ENCODE results near the gene KRTAP10-3. TPM values are rescaled to one million over a fixed set of nuclear protein-coding genes. Genes with fewer than 3 reads are reported as not detected.

The KRTAP10-3 gene
- total RNA-seq, 2 experiments from 2014 or later, result not detected

GRCh38 chr21:44518686-44519085 is 39.9 kb downstream of the KRTAP10-3 start:
- H3K4me3 Mint-ChIP-seq, result no peak overlapping the region
- no peaks in the 10 kb centered on the region for H3K9me3 Mint-ChIP-seq
- CTCF ChIA-PET, result no interaction called here
- intact Hi-C loops (cut with micrococcal nuclease), result no loop called here
- H3K27ac Mint-ChIP-seq, result no peak overlapping the region
- H3K4me1 Mint-ChIP-seq (ENCODE audit: low read depth), result no peaks in the 10 kb centered on the region
- POLR2A ChIA-PET, result no interaction called here
- DNase-seq, result no peak
- H3K36me3 Mint-ChIP-seq, result no peaks in the 10 kb centered on the region
- no peaks in the 10 kb centered on the region for H3K27me3 Mint-ChIP-seq

- H3K9me3 Mint-ChIP-seq, result no peaks in the 10 kb centered on the region
- no peaks in the 10 kb centered on the region for H3K4me1 Mint-ChIP-seq (ENCODE audit: low read depth)
- no peak overlapping the region for H3K4me3 Mint-ChIP-seq
- no peaks in the 10 kb centered on the region for H3K27me3 Mint-ChIP-seq
- H3K27ac Mint-ChIP-seq, result no peak overlapping the region
- no peaks in the 10 kb centered on the region for H3K36me3 Mint-ChIP-seq
- DNase-seq, result peak; percentile 44
- ChIA-PET CTCF (interaction anchor here (1.2 kb wide), 1 partner anchor 276 kb away, joined by 3 read pairs; no protein-coding TSS in a partner anchor), POLR2A (no interaction called here)
- intact Hi-C loops (cut with micrococcal nuclease), result no loop called here
Measured at GRCh38 chr21:44517175-44517899, 41.3 kb downstream of the KRTAP10-3 start.

- no peak overlapping the region for H3K4me3 Mint-ChIP-seq
- no peaks in the 10 kb centered on the region for H3K27me3 Mint-ChIP-seq
- ChIA-PET POLR2A (no interaction called here), CTCF (no interaction called here)
- no peaks in the 10 kb centered on the region for H3K9me3 Mint-ChIP-seq
- no peak overlapping the region for H3K27ac Mint-ChIP-seq
- no peaks in the 10 kb centered on the region for H3K4me1 Mint-ChIP-seq (ENCODE audit: low read depth)
- DNase-seq, result no peak
- no peaks in the 10 kb centered on the region for H3K36me3 Mint-ChIP-seq
- intact Hi-C loops (cut with micrococcal nuclease), result no loop called here
Measured at GRCh38 chr21:44516828-44517174, 41.8 kb downstream of the KRTAP10-3 start.

- H3K27ac Mint-ChIP-seq, result no peak overlapping the region
- H3K36me3 Mint-ChIP-seq, result no peaks in the 10 kb centered on the region
- no peaks in the 10 kb centered on the region for H3K27me3 Mint-ChIP-seq
- no peak for DNase-seq
- H3K4me1 Mint-ChIP-seq (ENCODE audit: low read depth), result no peaks in the 10 kb centered on the region
- intact Hi-C loops (cut with micrococcal nuclease), result no loop called here
- no peaks in the 10 kb centered on the region for H3K9me3 Mint-ChIP-seq
- CTCF ChIA-PET, result interaction anchor here (0.8 kb wide), 1 partner anchor 277 kb away, joined by 6 read pairs; no protein-coding TSS in a partner anchor
- H3K4me3 Mint-ChIP-seq, result no peak overlapping the region
- POLR2A ChIA-PET, result no interaction called here
Measured at GRCh38 chr21:44516342-44516741, 42.3 kb downstream of the KRTAP10-3 start.

- POLR2A ChIA-PET, result no interaction called here
- CTCF ChIA-PET, result interaction anchor here (0.8 to 1.8 kb wide), 2 partner anchors 278 kb away, joined by 5 to 6 read pairs; no protein-coding TSS in a partner anchor
- intact Hi-C loops (cut with micrococcal nuclease), result no loop called here
- DNase-seq, result no peak
- Mint-ChIP-seq H3K36me3 (no peaks in the 10 kb centered on the region), H3K4me3 (no peak overlapping the region), H3K27ac (no peak overlapping the region), H3K4me1 (ENCODE audit: low read depth) (no peaks in the 10 kb centered on the region), H3K9me3 (no peaks in the 10 kb centered on the region), H3K27me3 (no peaks in the 10 kb centered on the region)
Measured at GRCh38 chr21:44515359-44516165, 43.0 kb downstream of the KRTAP10-3 start.

GRCh38 chr21:44514746-44515358 is 43.7 kb downstream of the KRTAP10-3 start:
- Mint-ChIP-seq H3K9me3 (no peaks in the 10 kb centered on the region), H3K27ac (no peak overlapping the region), H3K4me3 (no peak overlapping the region), H3K36me3 (no peaks in the 10 kb centered on the region), H3K27me3 (no peaks in the 10 kb centered on the region), H3K4me1 (ENCODE audit: low read depth) (no peaks in the 10 kb centered on the region)
- intact Hi-C loops (cut with micrococcal nuclease), result no loop called here
- ChIA-PET POLR2A (no interaction called here), CTCF (interaction anchor here (1.8 kb wide), 1 partner anchor 279 kb away, joined by 5 read pairs; no protein-coding TSS in a partner anchor)
- no peak for DNase-seq

GRCh38 chr21:44514218-44514520 is 44.4 kb downstream of the KRTAP10-3 start:
- intact Hi-C loops (cut with micrococcal nuclease), result no loop called here
- H3K27ac Mint-ChIP-seq, result no peak overlapping the region

GRCh38 chr21:44513389-44514217 is 45.0 kb downstream of the KRTAP10-3 start:
- Mint-ChIP-seq H3K4me1 (ENCODE audit: low read depth) (no peaks in the 10 kb centered on the region), H3K9me3 (no peaks in the 10 kb centered on the region), H3K27ac (no peak overlapping the region), H3K36me3 (no peaks in the 10 kb centered on the region), H3K27me3 (no peaks in the 10 kb centered on the region), H3K4me3 (no peak overlapping the region)
- ChIA-PET CTCF (interaction anchor here (0.6 to 1.8 kb wide), 2 partner anchors 33 to 280 kb away, joined by 3 to 5 read pairs; no protein-coding TSS in a partner anchor), POLR2A (no interaction called here)
- intact Hi-C loops (cut with micrococcal nuclease), result no loop called here
- no peak for DNase-seq

More at GRCh38 chr21:44514218-44514520, 44.4 kb downstream of the KRTAP10-3 start:
- DNase-seq, result no peak
- Mint-ChIP-seq H3K36me3 (no peaks in the 10 kb centered on the region), H3K4me3 (no peak overlapping the region), H3K27me3 (no peaks in the 10 kb centered on the region), H3K4me1 (ENCODE audit: low read depth) (no peaks in the 10 kb centered on the region), H3K9me3 (no peaks in the 10 kb centered on the region)
- CTCF ChIA-PET, result interaction anchor here (0.6 to 1.8 kb wide), 2 partner anchors 33 to 280 kb away, joined by 3 to 5 read pairs; no protein-coding TSS in a partner anchor
- POLR2A ChIA-PET, result no interaction called here

- no peaks in the 10 kb centered on the region for H3K27me3 Mint-ChIP-seq
- no peaks in the 10 kb centered on the region for H3K36me3 Mint-ChIP-seq
- no peak for DNase-seq
- H3K4me1 Mint-ChIP-seq (ENCODE audit: low read depth), result no peaks in the 10 kb centered on the region
- no peaks in the 10 kb centered on the region for H3K9me3 Mint-ChIP-seq
- ChIA-PET POLR2A (no interaction called here), CTCF (interaction anchor here (1.7 to 5.7 kb wide), 3 partner anchors 19 to 281 kb away, joined by 4 to 67 read pairs (median 35); no protein-coding TSS in a partner anchor)
- no peak overlapping the region for H3K27ac Mint-ChIP-seq
- intact Hi-C loops (cut with micrococcal nuclease), result no loop called here
- H3K4me3 Mint-ChIP-seq, result no peak overlapping the region
Measured at GRCh38 chr21:44512496-44513388, 45.9 kb downstream of the KRTAP10-3 start.

- DNase-seq, result no peak
- Mint-ChIP-seq H3K4me3 (no peak overlapping the region), H3K27ac (no peak overlapping the region), H3K4me1 (ENCODE audit: low read depth) (no peaks in the 10 kb centered on the region), H3K9me3 (no peaks in the 10 kb centered on the region), H3K27me3 (no peaks in the 10 kb centered on the region), H3K36me3 (no peaks in the 10 kb centered on the region)
- intact Hi-C loops (cut with micrococcal nuclease), result no loop called here
- CTCF ChIA-PET, result interaction anchor here (1.7 to 5.7 kb wide), 5 partner anchors 18 to 282 kb away, joined by 4 to 67 read pairs (median 7); no protein-coding TSS in a partner anchor
- POLR2A ChIA-PET, result no interaction called here
Measured at GRCh38 chr21:44511938-44512275, 46.7 kb downstream of the KRTAP10-3 start.
